Measurements from ENCODE around the gene BBX. TPM values are rescaled to one million over a fixed set of nuclear protein-coding genes. Genes with fewer than 3 reads are reported as not detected.

Gene BBX
- total and polyA plus RNA-seq, 2 of the 13 experiments (the other 11 are each of a cell fraction or from before 2014, with no cell fraction given), result 13.7 to 23.2 TPM

DNA sequence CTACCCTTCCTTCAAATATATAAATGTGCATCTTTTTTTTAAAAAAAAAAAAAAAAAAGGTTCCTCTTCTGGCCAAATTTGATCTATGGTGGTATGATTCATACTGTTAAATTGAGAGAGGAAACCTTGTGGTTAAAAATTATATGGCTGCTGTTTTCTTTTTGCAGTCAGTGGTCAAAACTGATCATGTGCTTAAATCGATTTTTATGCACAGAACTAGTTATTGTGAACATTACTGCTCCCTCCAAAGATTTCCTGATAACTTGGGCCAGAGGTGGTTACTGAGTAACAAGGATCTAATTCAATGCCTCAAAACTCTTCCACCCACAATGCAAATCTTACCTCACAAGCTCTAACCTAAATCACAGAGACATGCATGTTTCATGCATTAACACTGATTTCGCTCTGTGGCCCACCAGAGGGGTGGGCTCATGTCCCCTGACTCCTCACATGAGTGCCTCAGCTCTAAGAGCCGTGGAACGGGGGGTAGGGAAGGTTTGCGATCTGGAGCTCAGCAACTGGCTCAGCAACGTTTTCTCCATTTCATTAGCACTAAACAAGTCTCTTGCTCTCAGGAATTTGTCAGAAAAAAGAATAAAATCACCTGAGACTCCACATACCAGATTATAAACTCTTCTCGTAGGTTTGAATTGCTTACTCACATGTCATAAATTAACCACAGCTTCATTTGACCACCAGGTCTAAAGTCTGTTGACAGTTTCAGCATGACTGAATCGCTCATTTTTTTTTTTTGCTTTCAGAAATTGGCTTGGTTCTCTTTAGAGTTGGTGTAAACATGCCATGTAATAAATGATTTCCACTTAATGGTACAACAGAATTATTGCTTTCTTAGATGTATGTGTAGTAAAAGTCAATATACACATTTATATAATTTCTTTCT lies 287.7 kb downstream of the BBX start (continued):
- TF ChIP-seq, protein P1, sequence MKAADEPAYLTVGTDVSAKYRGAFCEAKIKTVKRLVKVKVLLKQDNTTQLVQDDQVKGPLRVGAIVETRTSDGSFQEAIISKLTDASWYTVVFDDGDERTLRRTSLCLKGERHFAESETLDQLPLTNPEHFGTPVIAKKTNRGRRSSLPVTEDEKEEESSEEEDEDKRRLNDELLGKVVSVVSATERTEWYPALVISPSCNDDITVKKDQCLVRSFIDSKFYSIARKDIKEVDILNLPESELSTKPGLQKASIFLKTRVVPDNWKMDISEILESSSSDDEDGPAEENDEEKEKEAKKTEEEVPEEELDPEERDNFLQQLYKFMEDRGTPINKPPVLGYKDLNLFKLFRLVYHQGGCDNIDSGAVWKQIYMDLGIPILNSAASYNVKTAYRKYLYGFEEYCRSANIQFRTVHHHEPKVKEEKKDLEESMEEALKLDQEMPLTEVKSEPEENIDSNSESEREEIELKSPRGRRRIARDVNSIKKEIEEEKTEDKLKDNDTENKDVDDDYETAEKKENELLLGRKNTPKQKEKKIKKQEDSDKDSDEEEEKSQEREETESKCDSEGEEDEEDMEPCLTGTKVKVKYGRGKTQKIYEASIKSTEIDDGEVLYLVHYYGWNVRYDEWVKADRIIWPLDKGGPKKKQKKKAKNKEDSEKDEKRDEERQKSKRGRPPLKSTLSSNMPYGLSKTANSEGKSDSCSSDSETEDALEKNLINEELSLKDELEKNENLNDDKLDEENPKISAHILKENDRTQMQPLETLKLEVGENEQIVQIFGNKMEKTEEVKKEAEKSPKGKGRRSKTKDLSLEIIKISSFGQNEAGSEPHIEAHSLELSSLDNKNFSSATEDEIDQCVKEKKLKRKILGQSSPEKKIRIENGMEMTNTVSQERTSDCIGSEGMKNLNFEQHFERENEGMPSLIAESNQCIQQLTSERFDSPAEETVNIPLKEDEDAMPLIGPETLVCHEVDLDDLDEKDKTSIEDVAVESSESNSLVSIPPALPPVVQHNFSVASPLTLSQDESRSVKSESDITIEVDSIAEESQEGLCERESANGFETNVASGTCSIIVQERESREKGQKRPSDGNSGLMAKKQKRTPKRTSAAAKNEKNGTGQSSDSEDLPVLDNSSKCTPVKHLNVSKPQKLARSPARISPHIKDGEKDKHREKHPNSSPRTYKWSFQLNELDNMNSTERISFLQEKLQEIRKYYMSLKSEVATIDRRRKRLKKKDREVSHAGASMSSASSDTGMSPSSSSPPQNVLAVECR (CRISPR knock-in tag; IDR thresholded peaks at IDR 0.05; ENCODE audit: borderline replicate concordance), result no peak
- TF ChIP-seq ZNF143 (CRISPR knock-in tag; IDR thresholded peaks at IDR 0.05) (no peak), KDM5B (CRISPR knock-in tag; IDR thresholded peaks at IDR 0.05; ENCODE audit: borderline replicate concordance) (no peak), CHD4 (IDR thresholded peaks at IDR 0.05; ENCODE audit: borderline replicate concordance, low read length) (no peak), ZSCAN21 (CRISPR knock-in tag; IDR thresholded peaks at IDR 0.05; ENCODE audit: borderline replicate concordance) (no peak), ISL2 (CRISPR knock-in tag; IDR thresholded peaks at IDR 0.05) (no peak), ZFP90 (CRISPR knock-in tag; IDR thresholded peaks at IDR 0.05; ENCODE audit: borderline replicate concordance) (no peak), ZNF773 (CRISPR knock-in tag; IDR thresholded peaks at IDR 0.05; ENCODE audit: borderline replicate concordance) (no peak), ZNF501 (CRISPR knock-in tag; IDR thresholded peaks at IDR 0.05) (no peak)
- TF ChIP-seq, protein P2, sequence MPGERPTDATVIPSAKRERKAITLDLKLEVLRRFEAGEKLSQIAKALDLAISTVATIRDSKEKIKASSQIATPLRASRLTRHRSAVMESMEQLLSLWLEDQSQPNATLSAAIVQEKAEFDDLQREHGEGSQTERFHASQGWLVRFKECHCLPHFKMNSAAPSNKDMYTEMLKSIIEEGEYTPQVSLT (CRISPR knock-in tag; IDR thresholded peaks at IDR 0.05; ENCODE audit: borderline replicate concordance, low read depth), result no peak
- TF ChIP-seq, protein P3, sequence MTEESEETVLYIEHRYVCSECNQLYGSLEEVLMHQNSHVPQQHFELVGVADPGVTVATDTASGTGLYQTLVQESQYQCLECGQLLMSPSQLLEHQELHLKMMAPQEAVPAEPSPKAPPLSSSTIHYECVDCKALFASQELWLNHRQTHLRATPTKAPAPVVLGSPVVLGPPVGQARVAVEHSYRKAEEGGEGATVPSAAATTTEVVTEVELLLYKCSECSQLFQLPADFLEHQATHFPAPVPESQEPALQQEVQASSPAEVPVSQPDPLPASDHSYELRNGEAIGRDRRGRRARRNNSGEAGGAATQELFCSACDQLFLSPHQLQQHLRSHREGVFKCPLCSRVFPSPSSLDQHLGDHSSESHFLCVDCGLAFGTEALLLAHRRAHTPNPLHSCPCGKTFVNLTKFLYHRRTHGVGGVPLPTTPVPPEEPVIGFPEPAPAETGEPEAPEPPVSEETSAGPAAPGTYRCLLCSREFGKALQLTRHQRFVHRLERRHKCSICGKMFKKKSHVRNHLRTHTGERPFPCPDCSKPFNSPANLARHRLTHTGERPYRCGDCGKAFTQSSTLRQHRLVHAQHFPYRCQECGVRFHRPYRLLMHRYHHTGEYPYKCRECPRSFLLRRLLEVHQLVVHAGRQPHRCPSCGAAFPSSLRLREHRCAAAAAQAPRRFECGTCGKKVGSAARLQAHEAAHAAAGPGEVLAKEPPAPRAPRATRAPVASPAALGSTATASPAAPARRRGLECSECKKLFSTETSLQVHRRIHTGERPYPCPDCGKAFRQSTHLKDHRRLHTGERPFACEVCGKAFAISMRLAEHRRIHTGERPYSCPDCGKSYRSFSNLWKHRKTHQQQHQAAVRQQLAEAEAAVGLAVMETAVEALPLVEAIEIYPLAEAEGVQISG (CRISPR knock-in tag; IDR thresholded peaks at IDR 0.05), result no peak
- TF ChIP-seq, protein P4, sequence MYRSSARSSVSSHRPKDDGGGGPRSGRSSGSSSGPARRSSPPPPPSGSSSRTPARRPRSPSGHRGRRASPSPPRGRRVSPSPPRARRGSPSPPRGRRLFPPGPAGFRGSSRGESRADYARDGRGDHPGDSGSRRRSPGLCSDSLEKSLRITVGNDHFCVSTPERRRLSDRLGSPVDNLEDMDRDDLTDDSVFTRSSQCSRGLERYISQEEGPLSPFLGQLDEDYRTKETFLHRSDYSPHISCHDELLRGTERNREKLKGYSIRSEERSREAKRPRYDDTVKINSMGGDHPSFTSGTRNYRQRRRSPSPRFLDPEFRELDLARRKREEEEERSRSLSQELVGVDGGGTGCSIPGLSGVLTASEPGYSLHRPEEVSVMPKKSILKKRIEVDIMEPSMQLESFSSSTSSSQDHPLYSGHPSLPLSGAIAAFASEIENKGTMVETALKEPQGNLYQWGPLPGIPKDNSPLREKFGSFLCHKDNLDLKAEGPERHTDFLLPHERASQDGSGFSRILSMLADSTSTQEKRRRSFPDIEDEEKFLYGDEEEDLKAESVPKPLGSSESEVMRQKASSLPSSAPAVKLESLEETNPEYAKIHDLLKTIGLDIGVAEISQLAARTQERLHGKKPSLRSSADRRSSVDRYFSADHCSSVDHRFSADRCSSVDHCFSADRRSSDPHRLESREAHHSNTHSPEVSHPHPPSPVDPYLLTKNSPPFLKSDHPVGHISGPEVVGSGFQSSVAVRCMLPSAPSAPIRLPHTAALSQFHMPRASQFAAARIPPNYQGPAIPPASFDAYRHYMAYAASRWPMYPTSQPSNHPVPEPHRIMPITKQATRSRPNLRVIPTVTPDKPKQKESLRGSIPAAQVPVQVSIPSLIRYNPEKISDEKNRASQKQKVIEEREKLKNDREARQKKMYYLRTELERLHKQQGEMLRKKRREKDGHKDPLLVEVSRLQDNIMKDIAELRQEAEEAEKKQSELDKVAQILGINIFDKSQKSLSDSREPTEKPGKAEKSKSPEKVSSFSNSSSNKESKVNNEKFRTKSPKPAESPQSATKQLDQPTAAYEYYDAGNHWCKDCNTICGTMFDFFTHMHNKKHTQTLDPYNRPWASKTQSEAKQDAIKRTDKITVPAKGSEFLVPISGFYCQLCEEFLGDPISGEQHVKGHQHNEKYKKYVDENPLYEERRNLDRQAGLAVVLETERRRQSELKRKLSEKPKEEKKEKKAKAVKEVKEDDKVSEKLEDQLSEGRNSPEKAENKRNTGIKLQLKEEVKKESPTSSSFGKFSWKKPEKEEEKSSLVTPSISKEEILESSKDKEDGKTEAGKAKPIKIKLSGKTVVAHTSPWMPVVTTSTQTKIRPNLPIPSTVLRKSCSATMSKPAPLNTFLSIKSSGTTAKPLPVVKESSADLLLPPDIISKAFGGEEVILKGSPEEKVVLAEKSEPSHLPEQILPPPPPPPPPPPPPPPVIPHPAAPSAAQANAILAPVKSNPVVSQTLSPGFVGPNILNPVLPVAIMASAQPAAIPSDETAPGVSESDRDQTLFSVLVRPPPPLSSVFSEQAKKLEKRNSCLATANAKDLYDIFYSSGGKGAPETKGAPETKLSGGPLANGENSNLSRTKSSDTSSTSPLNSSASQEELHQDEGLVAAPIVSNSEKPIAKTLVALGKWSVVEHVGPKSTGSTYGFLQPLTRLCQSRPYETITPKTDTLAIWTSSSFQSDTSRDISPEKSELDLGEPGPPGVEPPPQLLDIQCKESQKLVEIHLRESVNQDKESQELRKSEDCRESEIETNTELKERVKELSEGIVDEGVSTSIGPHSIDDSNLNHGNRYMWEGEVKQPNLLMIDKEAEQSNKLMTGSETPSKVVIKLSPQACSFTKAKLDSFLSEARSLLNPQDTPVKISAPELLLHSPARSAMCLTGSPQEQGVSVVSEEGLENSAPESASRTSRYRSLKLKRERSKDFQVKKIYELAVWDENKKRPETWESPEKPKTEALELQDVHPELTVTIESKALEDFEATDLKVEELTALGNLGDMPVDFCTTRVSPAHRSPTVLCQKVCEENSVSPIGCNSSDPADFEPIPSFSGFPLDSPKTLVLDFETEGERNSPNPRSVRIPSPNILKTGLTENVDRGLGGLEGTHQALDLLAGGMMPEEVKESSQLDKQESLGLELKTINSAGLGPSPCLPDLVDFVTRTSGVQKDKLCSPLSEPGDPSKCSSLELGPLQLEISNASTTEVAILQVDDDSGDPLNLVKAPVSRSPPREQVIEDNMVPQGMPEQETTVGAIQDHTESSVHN (CRISPR knock-in tag; IDR thresholded peaks at IDR 0.05), result no peak
